GM19395 (cell line): ENCODE results near the gene APBA2.
"Not testable (repeated sequence)": the region's sequence is repeated elsewhere in the genome, so short reads cannot be mapped to it uniquely, and the experiment has no call there.

Experiments used
- ATAC-seq: cut with Tn5 transposase; IDR thresholded peaks from one replicate; pipeline ENCODE4 v1.9.1; 2021; ENCODE audit warnings: mild to moderate bottlenecking, moderate library complexity; ENCODE audit not compliant: unreplicated experiment

The APBA2 gene

DNA sequence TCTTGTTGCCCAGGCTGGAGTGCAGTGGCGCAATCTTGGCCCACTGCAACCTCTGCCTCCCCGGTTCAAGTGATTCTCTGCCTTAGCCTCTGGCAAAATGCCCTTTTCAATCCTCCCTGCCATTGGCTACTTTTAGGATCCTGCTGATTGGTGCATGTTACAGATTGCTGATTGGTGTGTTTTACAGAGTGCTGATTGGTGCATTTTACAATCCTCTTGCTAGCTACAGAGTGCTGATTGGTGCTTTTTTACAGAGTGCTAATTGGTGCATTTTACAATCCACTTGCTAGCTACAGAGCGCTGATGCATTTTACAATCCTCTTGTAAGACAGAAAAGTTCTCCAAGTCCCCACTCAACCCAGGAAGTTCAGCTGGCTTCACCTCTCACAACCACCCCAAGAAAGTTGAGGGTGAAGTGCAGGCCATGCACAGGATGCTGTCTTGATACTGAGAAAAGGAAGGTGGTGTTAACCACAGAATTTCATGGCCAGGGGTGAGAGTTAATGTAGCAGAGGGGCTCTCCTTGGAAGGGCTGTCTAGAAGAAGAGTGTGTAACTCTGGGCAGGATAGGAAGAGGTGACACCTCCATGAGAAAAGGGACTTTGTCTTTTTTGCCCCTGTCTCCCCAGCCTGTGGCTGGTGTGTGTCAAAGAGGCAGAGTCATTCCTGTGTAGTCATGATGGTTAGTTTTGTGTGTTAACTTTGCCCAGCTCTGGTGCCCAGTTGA, 145.9 kb downstream of the APBA2 start:
- ATAC-seq: no peak

DNA sequence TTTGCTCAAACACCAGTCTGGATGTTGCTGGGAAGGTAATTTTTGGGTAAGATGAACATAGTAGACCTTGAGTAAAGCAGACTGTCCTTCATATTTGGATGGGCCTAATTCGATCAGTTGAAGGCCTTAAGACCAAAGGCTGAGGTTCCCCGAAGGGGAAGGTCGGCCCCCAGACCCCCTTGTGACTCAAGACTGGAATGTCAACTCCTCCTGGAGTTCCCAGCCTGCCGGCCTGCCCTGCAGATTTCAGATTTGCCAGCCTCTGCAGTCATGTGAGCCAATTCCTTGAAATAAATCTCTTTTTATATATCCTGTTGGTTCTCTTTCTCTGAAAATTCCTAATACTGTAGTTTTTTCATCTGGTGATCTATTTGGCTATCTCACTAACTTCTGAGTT, 146.5 kb downstream of the APBA2 start:
- ATAC-seq: no peak

DNA sequence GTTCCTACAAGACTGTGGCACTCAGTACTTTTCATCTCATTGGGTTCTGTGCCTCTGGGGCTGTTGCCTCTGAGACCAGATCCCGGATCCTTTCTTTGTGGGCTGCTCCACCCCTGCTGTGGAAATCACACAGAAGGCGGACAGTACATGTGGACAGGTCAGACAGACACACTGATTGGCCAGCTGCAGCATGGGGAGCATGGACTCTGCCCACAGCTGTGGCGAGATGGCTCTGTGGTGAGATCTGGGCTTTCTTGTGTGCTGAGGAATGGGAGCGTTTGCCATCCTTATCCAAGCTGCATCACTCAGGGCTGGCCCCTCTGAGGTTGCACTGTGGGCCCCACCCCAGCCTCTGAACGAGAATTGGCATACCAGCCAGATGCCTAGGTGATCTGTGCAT, 147.0 kb downstream of the APBA2 start:
- no peak for ATAC-seq

DNA sequence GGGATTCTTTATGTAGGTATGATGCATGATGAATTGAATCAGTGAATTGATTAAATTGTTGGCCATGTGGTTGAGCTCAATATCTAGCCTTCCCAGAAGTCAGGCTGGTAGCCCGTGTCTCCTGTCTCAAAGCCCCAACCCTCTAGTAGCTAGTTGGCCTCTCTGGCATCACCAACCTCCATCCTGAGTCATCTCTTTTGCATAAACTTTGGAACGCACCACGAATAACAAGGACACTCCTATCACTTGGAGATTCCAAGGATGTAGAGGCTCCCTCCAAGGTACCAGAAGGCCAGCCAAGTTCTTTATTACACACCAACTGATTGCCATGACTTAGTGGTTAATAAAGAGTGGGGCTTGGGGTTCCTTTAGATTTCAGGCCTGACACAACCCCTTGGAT, 148.4 kb downstream of the APBA2 start:
- ATAC-seq: no peak

GRCh38 chr15:29034593-29035335, 149.0 kb downstream of the APBA2 start:
- no peak for ATAC-seq

DNA sequence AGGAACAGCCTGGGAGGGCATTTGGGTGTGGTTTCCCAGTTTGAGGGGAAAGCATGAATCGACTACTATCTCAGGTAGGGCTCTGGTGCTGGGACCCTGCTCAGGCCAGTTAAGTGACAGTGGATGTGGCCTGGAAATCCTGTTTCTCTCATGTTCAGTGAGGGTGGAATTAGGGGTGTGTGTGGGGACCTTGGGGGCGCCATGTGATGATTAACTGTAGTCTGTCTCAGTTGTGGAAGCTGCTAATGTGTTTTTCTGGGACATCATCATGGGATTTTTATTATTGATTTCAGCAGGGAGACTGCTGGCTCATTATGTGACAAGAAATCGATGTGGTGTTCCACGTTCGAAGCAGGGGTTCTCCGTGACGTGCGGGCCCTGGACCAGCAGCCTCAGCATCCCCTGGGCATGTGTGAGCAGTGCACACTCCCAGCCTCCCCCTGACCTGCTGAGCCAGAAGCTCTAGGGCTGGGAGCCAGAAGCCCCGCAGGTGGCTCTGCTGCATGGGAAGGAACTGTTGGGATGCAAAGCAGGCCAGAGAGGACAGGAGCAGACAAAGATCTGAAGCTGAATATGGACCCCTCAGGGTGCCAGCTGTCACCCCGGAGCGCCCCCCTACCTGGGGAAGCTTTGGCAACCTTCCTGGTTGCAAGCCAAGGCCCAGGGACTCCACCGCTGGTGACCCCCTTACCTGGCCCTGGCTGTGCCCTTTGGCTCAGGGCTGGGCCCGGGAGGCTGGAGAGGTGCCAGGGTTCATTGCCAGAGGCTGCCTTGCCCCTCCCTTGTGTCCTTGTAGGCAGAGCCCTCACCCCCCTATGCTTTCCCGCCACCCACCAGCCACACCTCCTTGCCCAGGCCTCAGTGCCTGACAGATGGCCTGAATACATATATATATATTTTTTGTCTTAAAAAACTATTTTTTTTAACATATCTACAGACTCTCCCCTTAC, 149.8 kb downstream of the APBA2 start:
- ATAC-seq: no peak

- ATAC-seq: no peak
Observed at GRCh38 chr15:29037997-29038705, 152.4 kb downstream of the APBA2 start.

GRCh38 chr15:29039466-29040369, 153.9 kb downstream of the APBA2 start:
- ATAC-seq: no peak

GRCh38 chr15:29040370-29040751, 154.6 kb downstream of the APBA2 start:
- no peak for ATAC-seq

GRCh38 chr15:29043736-29044502, 158.1 kb downstream of the APBA2 start:
- ATAC-seq: no peak

GRCh38 chr15:29044503-29044901, 158.7 kb downstream of the APBA2 start:
- no peak for ATAC-seq

- not testable (repeated sequence) for ATAC-seq
Observed at GRCh38 chr15:29045161-29045560, 159.4 kb downstream of the APBA2 start.

GRCh38 chr15:29045717-29046116, 159.9 kb downstream of the APBA2 start:
- ATAC-seq: no peak

DNA sequence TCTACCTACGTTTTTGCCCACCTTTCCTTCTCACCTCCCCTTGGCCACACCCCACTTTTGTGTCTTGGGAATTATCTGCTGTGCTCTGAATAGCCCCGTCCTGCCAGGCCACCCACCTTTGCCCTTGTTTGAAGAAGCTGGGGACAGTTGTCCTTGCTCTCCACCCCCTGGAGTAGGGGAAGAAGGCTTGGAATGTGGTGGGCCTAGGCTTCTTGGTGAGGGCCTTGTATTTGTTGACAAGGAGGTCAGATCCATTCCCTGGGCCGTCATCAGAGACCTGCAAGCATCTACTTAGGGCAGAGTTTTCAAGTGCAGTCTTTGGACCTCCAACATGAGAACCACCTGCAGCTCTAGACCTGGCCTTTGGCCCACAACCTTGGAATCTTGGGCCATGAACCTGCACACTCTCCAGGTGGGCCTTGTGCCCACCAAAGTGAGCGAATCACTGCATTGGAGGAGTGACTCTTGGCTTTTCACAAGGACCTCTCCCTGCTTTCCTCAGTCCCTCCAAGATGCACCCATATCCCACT, 160.6 kb downstream of the APBA2 start:
- no peak for ATAC-seq

- no peak for ATAC-seq
Observed at GRCh38 chr15:29046977-29047376, 161.2 kb downstream of the APBA2 start.

GRCh38 chr15:29048011-29048410, 162.2 kb downstream of the APBA2 start:
- no peak for ATAC-seq

- no peak for ATAC-seq
Observed at GRCh38 chr15:29050870-29051269, 165.1 kb downstream of the APBA2 start.

DNA sequence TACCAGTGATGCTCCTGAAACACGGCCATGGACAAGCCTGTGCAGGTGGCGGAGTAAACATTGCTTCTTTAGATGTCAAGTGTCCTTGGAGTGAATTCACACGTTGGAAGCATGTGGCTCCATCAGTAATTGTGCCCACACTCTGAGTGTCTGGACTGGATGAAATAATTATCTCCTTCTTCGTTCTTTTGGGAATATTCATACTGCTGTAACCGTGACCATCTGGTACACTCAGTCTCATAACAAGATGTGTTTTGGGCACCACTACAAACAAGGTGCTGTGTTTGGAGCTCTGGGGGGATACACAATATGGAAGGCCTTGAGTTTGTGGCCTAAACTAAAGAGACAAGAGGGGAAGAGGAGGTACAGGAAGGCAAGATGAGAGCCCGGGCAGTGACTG, 165.6 kb downstream of the APBA2 start:
- no peak for ATAC-seq

DNA sequence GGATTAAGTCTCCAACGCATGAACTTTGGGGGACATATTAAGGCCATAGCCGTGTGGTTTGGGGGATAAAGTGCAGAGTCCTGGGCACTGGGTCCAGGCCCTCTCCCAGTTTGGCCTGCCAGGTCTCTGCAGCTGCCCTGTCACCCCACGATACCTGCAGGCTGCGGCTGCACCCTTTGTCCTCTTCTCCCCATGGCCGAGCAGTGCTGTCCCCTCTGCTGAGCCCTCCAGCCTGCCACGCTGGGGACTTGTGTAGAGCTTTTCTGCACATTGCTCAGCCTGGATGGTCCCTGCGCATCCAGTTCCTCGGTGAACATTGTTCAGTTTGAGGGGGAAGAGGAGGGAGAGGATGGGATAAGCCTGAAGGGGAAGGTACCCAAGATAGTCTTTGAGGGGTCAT, 167.2 kb downstream of the APBA2 start:
- ATAC-seq: no peak
